Measurements from ENCODE around the gene CANT1. TPM values are rescaled to one million over a fixed set of nuclear protein-coding genes. Genes with fewer than 3 reads are reported as not detected.
"Not testable (repeated sequence)": the region's sequence is repeated elsewhere in the genome, so short reads cannot be mapped to it uniquely, and the experiment has no call there.

CANT1 gene
- total RNA-seq, 2 experiments from 2014 or later, result 48.7 to 51.0 TPM

DNA sequence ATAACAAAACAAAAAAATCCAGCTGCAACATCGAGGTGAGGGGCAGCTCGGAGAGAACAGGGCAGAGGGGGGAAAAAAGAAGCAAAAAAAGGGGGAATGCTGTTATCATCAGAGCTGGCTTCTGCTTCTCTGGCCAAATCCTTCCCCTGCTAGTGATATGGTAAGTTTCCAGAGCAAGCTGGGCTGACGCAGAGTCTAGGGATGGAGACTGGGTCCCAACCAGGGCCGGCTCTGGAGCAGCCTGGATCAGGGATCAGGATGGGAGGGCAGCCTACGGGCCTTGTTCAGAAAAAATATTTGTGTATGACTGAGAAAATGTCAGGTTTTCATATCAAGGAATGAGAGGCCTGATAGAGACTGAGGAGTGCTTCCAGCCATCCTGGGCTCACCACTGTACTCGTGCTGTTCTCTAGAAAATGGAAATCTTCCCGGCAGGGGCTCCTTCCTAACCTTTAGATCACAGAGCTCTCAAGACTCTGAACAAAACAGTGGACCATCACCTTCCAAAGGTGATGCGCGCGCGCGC, 13.7 kb upstream of the CANT1 start:
- intact Hi-C loops (cut with micrococcal nuclease), result no loop called here
- H3K4me3 Mint-ChIP-seq, result peak overlapping the region; percentile 75
- CTCF ChIA-PET, result interaction anchor here (0.6 to 3.1 kb wide), 4 partner anchors 13 to 1508 kb away, joined by 3 to 13 read pairs (median 4); no protein-coding TSS in a partner anchor
- no peaks in the 10 kb centered on the region for H3K36me3 Mint-ChIP-seq (ENCODE audit: low read depth)
- H3K27ac Mint-ChIP-seq, result no peak overlapping the region
- peaks cover 19% of the 10 kb centered on the region for H3K27me3 Mint-ChIP-seq (ENCODE audit: low read depth)
- H3K9me3 Mint-ChIP-seq, result no peaks in the 10 kb centered on the region
- peaks cover 5% of the 10 kb centered on the region for H3K4me1 Mint-ChIP-seq (ENCODE audit: low read depth)
- DNase-seq, result no peak

DNA sequence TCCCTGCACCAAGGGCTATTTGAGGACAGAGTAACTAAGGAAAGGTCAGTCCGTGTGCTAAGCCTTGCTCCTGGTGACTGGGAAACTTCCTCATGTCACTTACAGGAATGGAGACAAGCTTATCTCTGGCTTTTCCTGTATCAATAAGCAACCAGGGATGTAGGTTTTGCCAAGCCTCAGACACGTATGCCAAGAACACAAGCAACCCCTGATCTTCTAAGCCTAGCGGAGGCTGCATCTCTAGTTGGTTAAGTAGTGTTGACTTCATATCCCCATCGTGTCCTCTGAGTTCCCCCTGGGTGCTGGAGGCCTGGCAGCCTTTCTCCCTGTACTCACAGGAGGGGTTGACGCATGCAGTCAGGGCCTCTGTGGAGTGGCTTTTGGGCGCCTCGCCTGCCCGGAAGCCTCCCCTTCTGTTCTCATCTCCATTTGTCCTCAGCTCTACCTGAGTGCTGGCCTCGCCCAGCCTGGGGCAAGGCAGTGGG, 13.0 kb upstream of the CANT1 start:
- Mint-ChIP-seq H3K4me3 (no peak overlapping the region), H3K36me3 (ENCODE audit: low read depth) (no peaks in the 10 kb centered on the region), H3K9me3 (no peaks in the 10 kb centered on the region), H3K4me1 (ENCODE audit: low read depth) (peaks cover 5% of the 10 kb centered on the region), H3K27me3 (ENCODE audit: low read depth) (peaks cover 19% of the 10 kb centered on the region), H3K27ac (no peak overlapping the region)
- no peak for DNase-seq
- CTCF ChIA-PET, result interaction anchor here (0.6 to 3.2 kb wide), 3 partner anchors 20 to 1509 kb away, joined by 3 to 13 read pairs (median 10); no protein-coding TSS in a partner anchor
- intact Hi-C loops (cut with micrococcal nuclease), result no loop called here

DNA sequence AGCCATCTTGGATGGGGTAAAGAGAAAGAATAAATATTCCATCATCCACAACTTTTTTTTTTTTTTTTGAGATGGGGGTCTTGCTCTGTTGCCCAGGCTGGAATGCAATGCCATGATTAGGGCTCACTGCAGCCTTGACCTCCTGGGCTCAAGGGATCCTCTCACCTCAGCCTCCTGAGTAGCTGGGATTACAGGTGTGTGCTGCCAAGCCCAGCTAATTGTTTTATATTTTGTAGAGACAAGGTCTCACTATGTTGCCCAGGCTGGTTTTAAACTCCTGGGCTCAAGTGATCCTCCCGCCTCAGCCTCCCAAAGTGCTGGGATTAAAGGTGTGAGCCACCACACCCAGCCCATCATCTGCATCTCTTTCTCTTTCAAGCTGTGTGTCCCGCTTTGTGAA, 12.4 kb upstream of the CANT1 start:
- CTCF ChIA-PET, result interaction anchor here (0.6 to 3.2 kb wide), 4 partner anchors 20 to 121 kb away, joined by 3 to 13 read pairs (median 7); no protein-coding TSS in a partner anchor
- H3K27ac Mint-ChIP-seq; intact Hi-C loops (cut with micrococcal nuclease); DNase-seq; H3K9me3 Mint-ChIP-seq; H3K36me3 Mint-ChIP-seq (ENCODE audit: low read depth); H3K4me1 Mint-ChIP-seq (ENCODE audit: low read depth); H3K4me3 Mint-ChIP-seq: not testable (repeated sequence)
- H3K27me3 Mint-ChIP-seq (ENCODE audit: low read depth), result peaks cover 19% of the 10 kb centered on the region

- no peak for DNase-seq
- peaks cover under 1% of the 10 kb centered on the region for H3K9me3 Mint-ChIP-seq
- H3K27ac Mint-ChIP-seq, result no peak overlapping the region
- H3K36me3 Mint-ChIP-seq (ENCODE audit: low read depth), result peaks cover under 1% of the 10 kb centered on the region
- H3K4me3 Mint-ChIP-seq, result no peak overlapping the region
- H3K4me1 Mint-ChIP-seq (ENCODE audit: low read depth), result peaks cover 5% of the 10 kb centered on the region
- peaks cover 16% of the 10 kb centered on the region for H3K27me3 Mint-ChIP-seq (ENCODE audit: low read depth)
- intact Hi-C loops (cut with micrococcal nuclease), result no loop called here
- CTCF ChIA-PET, result interaction anchor here (1.2 to 3.2 kb wide), 3 partner anchors 22 to 27 kb away, joined by 4 to 13 read pairs (median 10); no protein-coding TSS in a partner anchor
Observed at GRCh38 chr17:79020631-79021301, 11.2 kb upstream of the CANT1 start.

GRCh38 chr17:79019632-79020584, 10.3 kb upstream of the CANT1 start:
- H3K4me1 Mint-ChIP-seq (ENCODE audit: low read depth), result peaks cover 5% of the 10 kb centered on the region
- peak; percentile 74 for DNase-seq
- peaks cover 10% of the 10 kb centered on the region for H3K27me3 Mint-ChIP-seq (ENCODE audit: low read depth)
- intact Hi-C loops (cut with micrococcal nuclease), result loop anchor here (1.0 kb wide), 1 partner anchor 22 kb away; no protein-coding TSS in a partner anchor
- peaks cover 2% of the 10 kb centered on the region for H3K9me3 Mint-ChIP-seq
- no peak overlapping the region for H3K27ac Mint-ChIP-seq
- no peak overlapping the region for H3K4me3 Mint-ChIP-seq
- CTCF ChIA-PET, result interaction anchor here (0.9 to 3.2 kb wide), 3 partner anchors 17 to 26 kb away, joined by 3 to 10 read pairs (median 4); no protein-coding TSS in a partner anchor
- H3K36me3 Mint-ChIP-seq (ENCODE audit: low read depth), result peaks cover 2% of the 10 kb centered on the region

GRCh38 chr17:79019261-79019631, 9.7 kb upstream of the CANT1 start:
- intact Hi-C loops (cut with micrococcal nuclease), result loop anchor here (1.0 kb wide), 1 partner anchor 23 kb away; no protein-coding TSS in a partner anchor

GRCh38 chr17:79018370-79018695, 8.8 kb upstream of the CANT1 start:
- Mint-ChIP-seq H3K9me3 (peaks cover 4% of the 10 kb centered on the region), H3K4me3 (no peak overlapping the region), H3K4me1 (ENCODE audit: low read depth) (peaks cover under 1% of the 10 kb centered on the region), H3K36me3 (ENCODE audit: low read depth) (peaks cover 2% of the 10 kb centered on the region), H3K27me3 (ENCODE audit: low read depth) (peaks cover 7% of the 10 kb centered on the region), H3K27ac (no peak overlapping the region)
- intact Hi-C loops (cut with micrococcal nuclease), result no loop called here
- DNase-seq, result no peak
- CTCF ChIA-PET, result interaction anchor here (1.1 kb wide), 1 partner anchor 19 kb away, joined by 4 read pairs; no protein-coding TSS in a partner anchor

More at GRCh38 chr17:79019261-79019631, 9.7 kb upstream of the CANT1 start:
- peaks cover 10% of the 10 kb centered on the region for H3K27me3 Mint-ChIP-seq (ENCODE audit: low read depth)
- H3K9me3 Mint-ChIP-seq, result peaks cover 2% of the 10 kb centered on the region
- DNase-seq, result no peak
- no peak overlapping the region for H3K4me3 Mint-ChIP-seq
- CTCF ChIA-PET, result interaction anchor here (1.1 kb wide), 1 partner anchor 18 kb away, joined by 4 read pairs; no protein-coding TSS in a partner anchor
- H3K4me1 Mint-ChIP-seq (ENCODE audit: low read depth), result peaks cover 5% of the 10 kb centered on the region
- H3K36me3 Mint-ChIP-seq (ENCODE audit: low read depth), result peaks cover 2% of the 10 kb centered on the region
- no peak overlapping the region for H3K27ac Mint-ChIP-seq

- no peak for DNase-seq
- Mint-ChIP-seq H3K4me1 (ENCODE audit: low read depth) (no peaks in the 10 kb centered on the region), H3K36me3 (ENCODE audit: low read depth) (peaks cover 2% of the 10 kb centered on the region), H3K27me3 (ENCODE audit: low read depth) (peaks cover 1% of the 10 kb centered on the region), H3K27ac (no peak overlapping the region), H3K4me3 (no peak overlapping the region), H3K9me3 (peaks cover 4% of the 10 kb centered on the region)
- intact Hi-C loops (cut with micrococcal nuclease), result no loop called here
- CTCF ChIA-PET, result interaction anchor here (0.8 kb wide), 1 partner anchor 27 kb away, joined by 4 read pairs; no protein-coding TSS in a partner anchor
Observed at GRCh38 chr17:79017546-79018369, 8.2 kb upstream of the CANT1 start.

GRCh38 chr17:79014158-79014758, 4.7 kb upstream of the CANT1 start:
- intact Hi-C loops (cut with micrococcal nuclease), result no loop called here
- Mint-ChIP-seq H3K4me1 (ENCODE audit: low read depth) (no peaks in the 10 kb centered on the region), H3K27me3 (ENCODE audit: low read depth) (peaks cover 1% of the 10 kb centered on the region), H3K9me3 (peaks cover 4% of the 10 kb centered on the region), H3K27ac (no peak overlapping the region), H3K4me3 (no peak overlapping the region), H3K36me3 (ENCODE audit: low read depth) (peaks cover 2% of the 10 kb centered on the region)
- CTCF ChIA-PET, result interaction anchor here (1.6 kb wide), 1 partner anchor 28 kb away, joined by 4 read pairs; no protein-coding TSS in a partner anchor
- DNase-seq, result no peak

DNA sequence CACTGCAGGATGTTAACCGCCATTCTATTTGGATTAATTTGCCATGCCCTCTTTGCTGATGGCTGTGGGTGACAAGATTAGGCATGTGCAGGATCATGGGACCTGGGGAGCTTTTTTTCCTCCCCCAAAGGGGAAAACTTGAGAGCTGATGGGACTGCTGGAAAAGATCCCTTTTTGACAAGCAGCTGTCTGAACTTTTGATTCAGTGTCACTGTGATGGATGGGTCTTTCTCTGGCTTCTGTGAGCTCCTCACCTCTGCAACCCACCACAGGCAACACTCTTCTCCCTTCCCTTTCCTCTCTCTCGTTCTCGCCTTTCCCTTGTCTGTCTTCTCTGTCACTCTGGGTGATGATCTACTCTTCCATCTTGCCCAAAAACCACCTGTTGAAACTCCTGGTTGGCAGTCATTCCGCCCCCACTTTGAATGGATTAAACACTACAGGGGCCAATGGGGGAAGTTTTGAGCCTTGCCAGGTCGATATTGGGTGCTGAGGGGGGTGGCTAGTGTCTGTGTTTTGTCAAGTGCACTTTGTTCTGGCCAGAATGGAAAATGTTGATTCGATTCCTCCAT, 3.1 kb upstream of the CANT1 start:
- CTCF ChIA-PET, result no interaction called here

More for the DNA sequence above, 3.1 kb upstream of the CANT1 start:
- Mint-ChIP-seq H3K4me3 (no peak overlapping the region), H3K9me3 (peaks cover 4% of the 10 kb centered on the region), H3K27me3 (ENCODE audit: low read depth) (peaks cover 1% of the 10 kb centered on the region), H3K36me3 (ENCODE audit: low read depth) (peaks cover 3% of the 10 kb centered on the region), H3K27ac (no peak overlapping the region), H3K4me1 (ENCODE audit: low read depth) (peaks cover 12% of the 10 kb centered on the region)
- no peak for DNase-seq
- intact Hi-C loops (cut with micrococcal nuclease), result no loop called here

All from activated naive CD4-positive, alpha-beta T cell treated with anti-CD3 and anti-CD28 coated beads for 36 hours (primary cell).